ENCODE measurements around the gene GTF2I. TPM values are rescaled to one million over a fixed set of nuclear protein-coding genes. Genes with fewer than 3 reads are reported as not detected.
"Not testable (repeated sequence)": the region's sequence is repeated elsewhere in the genome, so short reads cannot be mapped to it uniquely, and the experiment has no call there.

Gene GTF2I
- 152 and 199 TPM in 2 replicates for total RNA-seq (2014; rRNA removed; shearing (Covaris generic))

DNA sequence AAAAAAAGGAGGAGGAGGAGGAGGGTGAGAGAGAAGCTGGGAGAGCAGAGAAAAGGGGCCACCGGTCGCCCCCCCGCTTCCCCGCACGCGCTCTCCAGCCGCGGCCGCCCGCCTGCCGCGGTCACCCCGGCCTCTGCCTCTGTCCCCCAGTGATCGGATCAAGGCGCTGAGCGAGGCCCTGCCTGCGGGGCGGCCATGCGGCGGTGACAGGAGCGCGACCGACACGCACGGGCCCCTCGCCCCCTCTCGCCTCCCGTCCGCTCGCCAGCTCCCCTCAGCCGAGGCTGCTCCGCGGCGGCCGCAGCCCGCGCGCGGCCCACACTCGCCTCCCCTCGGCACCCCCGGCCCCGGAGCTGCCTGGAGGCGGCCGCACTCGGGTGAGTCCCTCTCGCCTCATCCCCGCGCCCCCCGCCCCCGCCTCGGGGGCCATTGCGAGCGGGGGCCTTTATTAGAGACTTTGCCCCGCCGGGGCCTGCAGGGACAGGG is at the start of gene GTF2I:
GTF2I (plus strand) TSS at position 27 of the 486 bp plus-strand sequence. CDS start 31,411 bp downstream, outside the sequence.
- DNase-seq: no peak
- Histone ChIP-seq H3K4me3 (ENCODE audit: insufficient read depth, low read depth, low read length) (peak within 1 kb of the TSS; percentile 87), H3K27me3 (ENCODE audit: control insufficient read depth, insufficient read depth, low read length) (no peaks in the 10 kb centered on the region), H3K36me3 (replicated peaks; ENCODE audit: control insufficient read depth, insufficient read depth, low read length) (no peaks in the 10 kb centered on the region)

- Histone ChIP-seq H3K4me3 (ENCODE audit: insufficient read depth, low read depth, low read length) (no peak overlapping the region), H3K36me3 (replicated peaks; ENCODE audit: control insufficient read depth, insufficient read depth, low read length) (no peaks in the 10 kb centered on the region), H3K27me3 (ENCODE audit: control insufficient read depth, insufficient read depth, low read length) (no peaks in the 10 kb centered on the region)
- DNase-seq: no peak
Measured at GRCh38 chr7:74612015-74612829, 45.3 kb upstream of the GTF2I start.

DNA sequence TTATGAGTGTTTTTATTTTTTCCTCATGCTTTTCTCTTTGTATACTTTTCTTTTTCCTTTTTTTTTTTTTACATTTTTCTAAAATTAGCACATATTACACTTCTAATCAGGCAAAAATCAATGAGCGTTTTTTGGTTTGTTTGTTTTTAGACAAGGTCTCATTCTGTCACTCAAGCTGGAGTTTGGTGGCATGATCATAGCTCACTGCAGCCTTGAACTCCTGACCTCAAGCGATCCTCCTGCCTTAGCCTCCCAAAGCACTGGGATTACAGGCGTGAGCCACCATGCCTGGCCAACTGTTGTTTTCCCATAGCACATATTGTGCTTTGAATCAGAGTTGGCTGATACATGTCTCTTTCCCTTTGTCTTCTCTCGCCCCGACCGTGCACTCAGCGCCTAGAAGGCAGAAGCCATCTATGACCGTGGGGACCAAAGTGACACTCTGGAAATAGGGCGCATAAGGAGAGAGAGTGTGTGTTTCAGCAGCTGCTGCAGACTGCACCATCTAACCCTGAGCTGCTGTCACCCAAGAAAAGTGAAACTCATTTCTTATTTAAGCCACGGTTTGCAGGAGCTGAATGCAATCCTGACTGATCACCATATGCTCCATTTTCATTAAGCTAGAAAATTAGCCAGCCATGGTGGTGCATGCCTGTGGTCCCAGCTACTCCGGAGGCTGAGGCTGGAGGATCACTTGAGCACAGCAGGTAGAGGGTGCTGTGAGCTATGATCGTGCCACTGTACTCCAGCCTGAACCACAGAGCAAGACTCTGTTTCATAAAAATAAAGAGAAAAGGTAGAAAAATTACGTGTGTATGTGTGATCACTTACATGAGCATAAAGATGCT is 41.4 kb upstream of the GTF2I start:
- no peak for DNase-seq
- Histone ChIP-seq H3K27me3 (ENCODE audit: control insufficient read depth, insufficient read depth, low read length) (no peaks in the 10 kb centered on the region), H3K36me3 (replicated peaks; ENCODE audit: control insufficient read depth, insufficient read depth, low read length) (no peaks in the 10 kb centered on the region), H3K4me3 (ENCODE audit: insufficient read depth, low read depth, low read length) (no peak overlapping the region)

- no peaks in the 10 kb centered on the region for H3K27me3 ChIP-seq (ENCODE audit: control insufficient read depth, insufficient read depth, low read length)
- H3K36me3 ChIP-seq (replicated peaks; ENCODE audit: control insufficient read depth, insufficient read depth, low read length): no peaks in the 10 kb centered on the region
- DNase-seq: peak; percentile 71
- H3K4me3 ChIP-seq (ENCODE audit: insufficient read depth, low read depth, low read length): no peak overlapping the region
Measured at GRCh38 chr7:74617180-74617744, 40.3 kb upstream of the GTF2I start.

DNA sequence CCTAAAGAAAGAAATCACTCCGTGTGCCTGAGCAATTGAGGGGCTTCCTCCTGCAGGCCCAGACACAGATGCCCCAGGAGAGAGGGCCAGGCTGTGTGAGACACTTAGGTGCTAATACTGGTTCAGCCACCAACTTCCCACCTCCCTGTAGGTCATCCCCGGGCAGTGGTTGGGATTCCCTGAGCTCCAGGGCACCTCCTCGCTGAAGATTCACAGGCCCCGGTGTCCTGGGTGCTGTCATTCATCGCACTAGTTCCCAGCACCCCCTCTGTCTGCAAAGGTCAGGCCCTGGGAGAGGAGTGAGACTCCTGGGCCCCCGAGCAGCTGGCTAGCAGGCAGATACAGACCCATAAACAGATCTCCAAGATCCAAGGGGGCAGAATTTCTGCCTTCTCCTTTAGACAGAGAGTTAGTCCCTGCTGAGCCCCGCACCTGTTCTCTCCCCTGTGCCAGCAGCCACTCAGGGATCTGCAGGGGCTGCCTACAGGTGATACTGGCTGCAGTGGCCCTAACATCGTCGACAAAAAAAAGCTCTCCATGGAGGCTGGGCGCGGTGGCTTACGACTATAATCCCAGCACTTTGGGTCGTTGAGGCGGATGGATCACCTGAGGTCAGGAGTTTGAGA is 38.2 kb upstream of the GTF2I start:
- no peak overlapping the region for H3K4me3 ChIP-seq (ENCODE audit: insufficient read depth, low read depth, low read length)
- H3K27me3 ChIP-seq (ENCODE audit: control insufficient read depth, insufficient read depth, low read length): no peaks in the 10 kb centered on the region
- peak; percentile 41 for DNase-seq
- H3K36me3 ChIP-seq (replicated peaks; ENCODE audit: control insufficient read depth, insufficient read depth, low read length): no peaks in the 10 kb centered on the region

GRCh38 chr7:74622228-74622749 is 35.2 kb upstream of the GTF2I start:
- Histone ChIP-seq H3K4me3 (ENCODE audit: insufficient read depth, low read depth, low read length) (no peak overlapping the region), H3K27me3 (ENCODE audit: control insufficient read depth, insufficient read depth, low read length) (no peaks in the 10 kb centered on the region), H3K36me3 (replicated peaks; ENCODE audit: control insufficient read depth, insufficient read depth, low read length) (no peaks in the 10 kb centered on the region)
- no peak for DNase-seq

DNA sequence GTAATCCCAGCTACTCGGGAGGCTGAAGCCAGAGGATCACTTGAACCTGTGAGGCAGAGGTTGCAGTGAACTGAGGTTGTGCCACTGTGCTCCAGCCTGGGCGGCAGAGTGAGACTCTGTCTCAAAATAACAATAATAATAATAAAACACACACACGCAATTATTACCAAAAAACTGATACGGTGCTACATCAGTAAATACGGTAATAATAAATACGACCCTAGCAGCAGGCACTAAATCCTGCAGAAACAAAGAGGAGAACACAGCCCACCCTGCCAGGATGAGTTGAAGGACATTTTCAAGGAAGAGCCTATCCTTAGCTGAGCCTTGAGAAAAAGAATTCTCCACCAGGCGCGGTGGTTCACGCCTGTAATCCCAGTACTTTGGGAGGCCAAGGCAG is 34.4 kb upstream of the GTF2I start:
- H3K36me3 ChIP-seq (replicated peaks; ENCODE audit: control insufficient read depth, insufficient read depth, low read length): no peaks in the 10 kb centered on the region
- DNase-seq: no peak
- H3K27me3 ChIP-seq (ENCODE audit: control insufficient read depth, insufficient read depth, low read length): no peaks in the 10 kb centered on the region
- no peak overlapping the region for H3K4me3 ChIP-seq (ENCODE audit: insufficient read depth, low read depth, low read length)

GRCh38 chr7:74625446-74625845 is 32.1 kb upstream of the GTF2I start:
- H3K36me3 ChIP-seq (replicated peaks; ENCODE audit: control insufficient read depth, insufficient read depth, low read length): no peaks in the 10 kb centered on the region
- H3K4me3 ChIP-seq (ENCODE audit: insufficient read depth, low read depth, low read length): no peak overlapping the region
- no peak for DNase-seq
- H3K27me3 ChIP-seq (ENCODE audit: control insufficient read depth, insufficient read depth, low read length): no peaks in the 10 kb centered on the region

DNA sequence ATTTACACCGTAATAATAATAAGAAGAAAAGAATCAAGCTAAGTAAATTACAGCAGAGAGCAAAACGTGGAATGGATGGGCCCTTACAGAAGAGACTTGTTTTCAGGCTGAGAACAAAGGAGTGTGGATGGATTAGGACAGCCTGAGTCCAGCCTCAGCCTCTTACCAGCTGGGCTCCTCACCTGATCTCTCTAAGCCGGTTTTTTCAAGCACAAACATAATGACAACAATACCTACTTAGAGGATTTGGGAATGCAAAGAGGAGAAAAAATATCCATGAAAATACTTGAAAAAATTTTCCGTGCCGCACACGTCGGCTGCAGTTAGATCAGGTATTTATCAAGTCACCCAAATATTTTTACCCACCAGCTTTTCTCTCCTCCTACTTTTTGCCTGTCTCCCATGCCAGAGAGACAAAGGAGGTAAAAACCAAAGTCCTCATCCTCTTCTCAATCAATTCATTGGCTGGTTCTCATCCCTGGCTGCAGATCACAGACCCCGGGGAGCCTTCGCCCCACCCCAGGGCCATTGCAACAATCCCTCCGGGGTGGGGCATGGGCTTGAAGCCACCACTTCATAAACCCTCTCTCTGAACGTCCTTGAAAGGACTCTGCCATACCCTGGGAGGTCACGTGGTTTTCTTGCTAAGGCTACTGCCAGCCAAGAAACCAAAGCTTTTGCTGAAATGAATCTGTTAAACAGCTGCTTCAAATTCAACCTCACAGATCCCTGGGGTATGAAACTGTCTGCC is 29.7 kb upstream of the GTF2I start:
- DNase-seq: peak; percentile 77
- Histone ChIP-seq H3K36me3 (replicated peaks; ENCODE audit: control insufficient read depth, insufficient read depth, low read length) (no peaks in the 10 kb centered on the region), H3K4me3 (ENCODE audit: insufficient read depth, low read depth, low read length) (no peak overlapping the region), H3K27me3 (ENCODE audit: control insufficient read depth, insufficient read depth, low read length) (no peaks in the 10 kb centered on the region)

- H3K36me3 ChIP-seq (replicated peaks; ENCODE audit: control insufficient read depth, insufficient read depth, low read length): no peaks in the 10 kb centered on the region
- DNase-seq: no peak
- no peak overlapping the region for H3K4me3 ChIP-seq (ENCODE audit: insufficient read depth, low read depth, low read length)
- H3K27me3 ChIP-seq (ENCODE audit: control insufficient read depth, insufficient read depth, low read length): no peaks in the 10 kb centered on the region
Measured at GRCh38 chr7:74632505-74632904, 25.0 kb upstream of the GTF2I start.

DNA sequence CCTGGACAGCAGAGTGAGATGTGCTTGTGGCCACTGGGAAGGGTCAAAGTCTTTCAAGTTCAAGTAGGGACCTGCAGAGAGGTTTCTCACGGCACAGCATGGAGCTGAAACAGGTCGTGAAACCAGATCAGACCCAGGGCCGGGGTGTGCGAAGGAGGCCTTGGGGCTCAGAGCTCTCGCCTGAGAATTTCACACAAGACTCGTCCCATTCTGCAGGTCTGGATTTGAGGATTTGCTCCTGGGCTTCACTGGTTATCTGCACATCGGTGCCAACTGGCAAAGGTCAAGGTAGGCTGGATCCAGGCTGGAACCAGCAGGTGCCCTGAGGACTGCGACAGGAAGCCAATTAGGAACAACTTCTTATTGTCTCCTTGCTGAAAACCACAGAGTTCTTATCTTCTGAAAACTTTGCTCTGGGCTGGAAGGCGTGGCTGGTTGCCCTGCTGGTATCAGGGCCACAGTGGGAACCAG is 24.0 kb upstream of the GTF2I start:
- DNase-seq: no peak
- Histone ChIP-seq H3K4me3 (ENCODE audit: insufficient read depth, low read depth, low read length) (no peak overlapping the region), H3K27me3 (ENCODE audit: control insufficient read depth, insufficient read depth, low read length) (no peaks in the 10 kb centered on the region), H3K36me3 (replicated peaks; ENCODE audit: control insufficient read depth, insufficient read depth, low read length) (no peaks in the 10 kb centered on the region)

- H3K4me3 ChIP-seq (ENCODE audit: insufficient read depth, low read depth, low read length): no peak overlapping the region
- H3K27me3 ChIP-seq (ENCODE audit: control insufficient read depth, insufficient read depth, low read length): no peaks in the 10 kb centered on the region
- H3K36me3 ChIP-seq (replicated peaks; ENCODE audit: control insufficient read depth, insufficient read depth, low read length): no peaks in the 10 kb centered on the region
- DNase-seq: no peak
Measured at GRCh38 chr7:74637745-74638144, 19.8 kb upstream of the GTF2I start.

DNA sequence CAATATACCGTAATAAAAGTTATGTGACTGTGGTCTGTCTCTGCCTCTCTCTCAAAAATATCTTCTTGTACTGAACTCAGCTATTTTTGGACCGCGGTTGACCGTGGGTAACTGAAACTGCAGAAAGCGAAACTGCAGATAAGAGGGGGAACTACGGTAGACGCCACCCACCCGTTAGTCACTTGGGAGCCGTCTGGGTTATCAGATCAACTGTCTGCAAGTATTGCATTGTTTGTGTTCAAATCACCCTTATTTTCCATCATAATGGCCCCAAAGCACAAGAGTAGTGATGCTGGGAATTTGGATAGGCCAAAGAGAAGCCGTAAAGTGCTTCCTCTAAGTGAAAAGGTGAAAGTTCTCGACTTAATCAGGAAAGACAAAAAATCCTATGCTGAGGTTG is 7.5 kb upstream of the GTF2I start:
- H3K36me3 ChIP-seq (replicated peaks; ENCODE audit: control insufficient read depth, insufficient read depth, low read length); H3K4me3 ChIP-seq (ENCODE audit: insufficient read depth, low read depth, low read length); H3K27me3 ChIP-seq (ENCODE audit: control insufficient read depth, insufficient read depth, low read length): not testable (repeated sequence)
- DNase-seq: peak; percentile 51

Data from H7 (cell line).